GM23338 (cell line): ENCODE data around the gene NPIPA1. TPM values are rescaled to one million over a fixed set of nuclear protein-coding genes. Genes with fewer than 3 reads are reported as not detected.

Experiments used
- ATAC-seq: fragments of 200-7000 bp; cut with Tn5 transposase; 3 replicates; pipeline ENCODE4 v1.9.1; 2020
- DNase-seq: peaks from one replicate; pipeline ENCODE4 v3.0.0-alpha.2; 2015; ENCODE audit warnings: low spot score
- H2AFZ ChIP-seq: fragments of 200-600 bp; sonication (generic); 2 replicates; pipeline ENCODE4 v1.8.0; 2016; ENCODE audit warnings: antibody characterized with exemption, mild to moderate bottlenecking, moderate library complexity
- H3F3A ChIP-seq: fragments of 200-600 bp; sonication (generic); replicated peaks from 2 replicates; pipeline ENCODE4 v1.8.0; 2017; ENCODE audit warnings: antibody characterized with exemption, mixed run types, low read depth
- H3K27ac ChIP-seq: fragments of 200-600 bp; sonication (generic); 2 replicates; pipeline ENCODE4 v1.6.1; 2016; ENCODE audit warnings: low read depth
- H3K27me3 ChIP-seq: fragments of 200-600 bp; sonication (generic); 2 replicates; pipeline ENCODE4 v1.8.0; 2016; ENCODE audit warnings: mild to moderate bottlenecking, mixed run types, moderate library complexity; ENCODE audit not compliant: insufficient read depth
- H3K36me3 ChIP-seq: fragments of 200-600 bp; sonication (generic); 2 replicates; pipeline ENCODE4 v1.8.0; 2016; ENCODE audit warnings: mild to moderate bottlenecking; ENCODE audit not compliant: insufficient read depth
- H3K4me1 ChIP-seq: fragments of 200-600 bp; sonication (generic); 2 replicates; pipeline ENCODE4 v1.8.0; 2016; ENCODE audit warnings: mild to moderate bottlenecking, moderate library complexity; ENCODE audit not compliant: insufficient read depth
- H3K4me2 ChIP-seq: fragments of 200-600 bp; sonication (generic); 2 replicates; pipeline ENCODE4 v1.7.1; 2017; ENCODE audit warnings: mixed run types
- H3K4me3 ChIP-seq: fragments of 200-600 bp; sonication (generic); 2 replicates; pipeline ENCODE4 v1.6.1; 2016; ENCODE audit warnings: mixed run types
- H3K79me2 ChIP-seq: fragments of 200-600 bp; sonication (generic); replicated peaks from 2 replicates; pipeline ENCODE4 v1.8.0; 2017; ENCODE audit warnings: mild to moderate bottlenecking; ENCODE audit not compliant: insufficient read depth
- H3K9me2 ChIP-seq: fragments of 200-600 bp; sonication (generic); 2 replicates; pipeline ENCODE4 v1.8.0; 2017; ENCODE audit not compliant: insufficient read depth
- H4K20me1 ChIP-seq: fragments of 200-600 bp; sonication (generic); replicated peaks from 2 replicates; pipeline ENCODE4 v1.8.0; 2017; ENCODE audit warnings: mild to moderate bottlenecking; ENCODE audit not compliant: insufficient read depth
- H3K27ac Mint-ChIP-seq: 2 replicates; pipeline ENCODE4 v1.8.0; 2020; ENCODE audit warnings: inconsistent platforms, mild to moderate bottlenecking, moderate library complexity, mixed read lengths
- H3K27me3 Mint-ChIP-seq: 3 replicates; pipeline ENCODE4 v1.8.0; 2022; ENCODE audit warnings: low read depth, mild to moderate bottlenecking, moderate library complexity, mixed read lengths, inconsistent platforms; ENCODE audit not compliant: insufficient read depth, poor library complexity
- H3K36me3 Mint-ChIP-seq: 3 replicates; pipeline ENCODE4 v1.8.0; 2021; ENCODE audit warnings: low read depth, mild to moderate bottlenecking, inconsistent platforms, moderate library complexity, mixed read lengths
- H3K4me1 Mint-ChIP-seq: 3 replicates; pipeline ENCODE4 v1.8.0; 2020; ENCODE audit warnings: mild to moderate bottlenecking, inconsistent platforms, mixed read lengths
- H3K4me3 Mint-ChIP-seq: 3 replicates; pipeline ENCODE4 v1.8.0; 2021; ENCODE audit warnings: moderate library complexity, mild to moderate bottlenecking, inconsistent platforms, mixed read lengths
- H3K9me3 Mint-ChIP-seq: 3 replicates; pipeline ENCODE4 v1.8.0; 2020; ENCODE audit warnings: moderate library complexity, mild to moderate bottlenecking, inconsistent platforms, mixed read lengths
- CREB1 ChIP-seq: fragments of 250-450 bp; sonication (Bioruptor Pico); IDR thresholded peaks from 2 replicates; pipeline ENCODE4 v1.5.0; 2020; ENCODE audit warnings: low read depth, mild to moderate bottlenecking, moderate library complexity
- CTCF ChIP-seq, 2 experiments: fragments of 200-600 bp in 1 of 2; sonication (generic) in 1 of 2; conservative IDR thresholded peaks; 2 replicates each; pipeline versions ENCODE4 v1.5.1 to v1.6.1; 2016 to 2017; ENCODE audit warnings: antibody characterized with exemption in 2 of 2, low read depth in 2 of 2, mild to moderate bottlenecking in 2 of 2, moderate library complexity in 1 of 2
- ETS1 ChIP-seq: IDR thresholded peaks from 2 replicates; pipeline ENCODE4 v1.6.1; 2016; ENCODE audit warnings: antibody characterized with exemption
- EZH2phosphoT487 ChIP-seq: fragments of 200-600 bp; sonication (generic); IDR thresholded peaks from one replicate; pipeline ENCODE4 v1.8.1; 2018; ENCODE audit warnings: antibody characterized with exemption; ENCODE audit not compliant: unreplicated experiment
- NANOG ChIP-seq: IDR thresholded peaks from 2 replicates; pipeline ENCODE4 v1.6.1; 2016; ENCODE audit warnings: antibody characterized with exemption, borderline replicate concordance
- POLR2AphosphoS5 ChIP-seq: IDR thresholded peaks from 2 replicates; pipeline ENCODE4 v1.6.1; 2016; ENCODE audit warnings: antibody characterized with exemption, low read depth
- STAT1 ChIP-seq: IDR thresholded peaks from one replicate; pipeline ENCODE4 v1.6.1; 2016; ENCODE audit warnings: antibody characterized with exemption; ENCODE audit not compliant: unreplicated experiment
- ZNF114 ChIP-seq: fragments of 250-450 bp; sonication (Bioruptor Pico); IDR thresholded peaks from 2 replicates; pipeline ENCODE4 v1.5.0; 2020; ENCODE audit warnings: mild to moderate bottlenecking, moderate library complexity
- ZNF331 ChIP-seq: fragments of 250-450 bp; sonication (Bioruptor Pico); IDR thresholded peaks from 2 replicates; pipeline ENCODE4 v1.5.0; 2020; ENCODE audit warnings: low read depth, mild to moderate bottlenecking, moderate library complexity
- ZNF462 ChIP-seq: fragments of 250-450 bp; sonication (Bioruptor Pico); IDR thresholded peaks from 2 replicates; pipeline ENCODE4 v1.5.0; 2020; ENCODE audit warnings: mild to moderate bottlenecking, moderate library complexity
- polyA plus RNA-seq: library from polyadenylated mRNA; unstranded; fragments of >200 nt; fragmentation: Nextera tagmentation; extraction: Ambion mirVana; gene quantifications from 2 replicates; pipeline ENCODE4 v1.2.1, GENCODE V29; 2016
- total RNA-seq: library from RNA; depleted of rRNA; stranded (reverse); fragments of >200 nt; shearing (Covaris generic); gene quantifications from 2 replicates; pipeline ENCODE4 v1.2.3, GENCODE V29; 2014

NPIPA1 gene
- total and polyA plus RNA-seq, 2 experiments from 2014 or later, result 54.4 to 77.4 TPM

GRCh38 chr16:14961405-14962186 is 24.4 kb downstream of the NPIPA1 start:
- peak overlapping the region; percentile 49 for H2AFZ ChIP-seq
- DNase-seq, result no peak
- H3K4me3 ChIP-seq, result no peak overlapping the region
- H3K27ac ChIP-seq, result no peak overlapping the region
- H3K27me3 Mint-ChIP-seq, result peaks cover 8% of the 10 kb centered on the region
- no peaks in the 10 kb centered on the region for H3K79me2 ChIP-seq
- H3K4me3 Mint-ChIP-seq, result no peak overlapping the region
- no peak overlapping the region for H3K27ac Mint-ChIP-seq
- H3K27me3 ChIP-seq, result no peaks in the 10 kb centered on the region
- no peaks in the 10 kb centered on the region for H3K36me3 Mint-ChIP-seq
- TF ChIP-seq POLR2AphosphoS5 (no peak), EZH2phosphoT487 (no peak), NANOG (no peak), ZNF331 (no peak), STAT1 (no peak)
- no peaks in the 10 kb centered on the region for H3F3A ChIP-seq
- ATAC-seq, result no peak
- no peaks in the 10 kb centered on the region for H3K9me3 Mint-ChIP-seq
- H4K20me1 ChIP-seq, result no peaks in the 10 kb centered on the region
- H3K9me2 ChIP-seq, result peaks cover 4% of the 10 kb centered on the region; the same call in 1 of the 2 replicates
- no peak overlapping the region for H3K4me2 ChIP-seq
- H3K4me1 Mint-ChIP-seq, result no peaks in the 10 kb centered on the region
- H3K4me1 ChIP-seq, result no peaks in the 10 kb centered on the region
- H3K36me3 ChIP-seq, result no peaks in the 10 kb centered on the region

- no peak overlapping the region for H3K27ac Mint-ChIP-seq
- TF ChIP-seq POLR2AphosphoS5 (no peak), ZNF462 (CRISPR knock-in tag) (no peak), ZNF114 (CRISPR knock-in tag) (no peak), CREB1 (no peak), CTCF (conservative IDR thresholded peaks at IDR 0.05; ENCODE audit: low read depth in 2 of 2) (no peak), NANOG (no peak), ETS1 (no peak)
Measured at GRCh38 chr16:14963281-14964173, 26.3 kb downstream of the NPIPA1 start.

More at GRCh38 chr16:14963281-14964173, 26.3 kb downstream of the NPIPA1 start:
- no peaks in the 10 kb centered on the region for H3K27me3 ChIP-seq
- 0 out of 2 replicates have a peak overlapping the region, but pooled peaks have one; percentile 33 for H2AFZ ChIP-seq
- Mint-ChIP-seq H3K36me3 (no peaks in the 10 kb centered on the region), H3K9me3 (no peaks in the 10 kb centered on the region), H3K4me1 (no peaks in the 10 kb centered on the region), H3K27me3 (peaks cover 9% of the 10 kb centered on the region), H3K4me3 (no peak overlapping the region)
- no peaks in the 10 kb centered on the region for H3K79me2 ChIP-seq
- H3K4me2 ChIP-seq, result no peak overlapping the region
- ATAC-seq (no peak), DNase-seq (no peak)
- H3F3A ChIP-seq, result 0 out of 2 replicates have a peak, but pooled peaks cover 2% of the 10 kb centered on the region
- H4K20me1 ChIP-seq, result no peaks in the 10 kb centered on the region
- H3K27ac ChIP-seq, result no peak overlapping the region
- H3K36me3 ChIP-seq, result no peaks in the 10 kb centered on the region
- no peaks in the 10 kb centered on the region for H3K4me1 ChIP-seq
- H3K4me3 ChIP-seq, result no peak overlapping the region
- no peaks in the 10 kb centered on the region for H3K9me2 ChIP-seq
